Fibroblast of skin of right biceps (primary cell): ENCODE measurements around the gene SNX8.

Experiments
- DNase-seq: peaks from one replicate; pipeline ENCODE4 v3.0.0-alpha.2; 2013

Gene SNX8

DNA sequence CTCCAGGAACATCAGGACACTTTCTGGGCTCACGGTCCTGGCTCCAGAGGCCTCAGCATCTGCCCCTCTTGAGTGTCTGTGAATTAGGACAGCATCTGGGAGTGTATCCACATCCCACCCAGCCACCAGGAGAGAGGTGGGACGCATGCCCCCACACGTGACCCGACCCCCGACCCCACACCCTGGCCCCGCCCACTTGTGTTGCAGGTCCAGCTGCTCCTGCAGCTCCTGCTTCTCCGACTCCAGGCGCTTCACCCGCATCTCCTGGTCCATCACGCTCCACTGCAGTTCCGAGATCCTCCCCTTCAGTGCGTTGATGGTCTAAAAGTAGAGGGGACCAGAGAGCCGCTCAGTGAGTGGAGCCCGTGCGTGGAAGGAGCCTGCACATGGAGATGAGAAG lies 95.1 kb downstream of the SNX8 start:
- no peak for DNase-seq

DNA sequence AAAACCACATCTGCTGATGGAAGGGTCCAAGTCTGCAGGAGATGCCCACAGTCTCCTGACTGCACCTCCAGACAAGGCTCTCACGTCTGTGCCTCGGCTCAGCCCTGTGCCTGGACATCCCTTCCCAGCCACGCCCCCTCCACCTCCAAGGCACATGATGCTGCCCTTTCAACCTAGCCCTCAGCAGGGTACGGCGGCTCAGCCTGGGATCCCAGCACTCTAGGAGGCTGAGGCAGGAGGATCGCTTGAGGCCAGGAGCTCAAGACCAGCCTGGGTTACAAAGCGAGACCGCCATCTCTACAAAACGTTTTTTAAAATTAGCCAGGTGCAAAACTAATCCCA lies 95.8 kb downstream of the SNX8 start:
- no peak for DNase-seq

DNA sequence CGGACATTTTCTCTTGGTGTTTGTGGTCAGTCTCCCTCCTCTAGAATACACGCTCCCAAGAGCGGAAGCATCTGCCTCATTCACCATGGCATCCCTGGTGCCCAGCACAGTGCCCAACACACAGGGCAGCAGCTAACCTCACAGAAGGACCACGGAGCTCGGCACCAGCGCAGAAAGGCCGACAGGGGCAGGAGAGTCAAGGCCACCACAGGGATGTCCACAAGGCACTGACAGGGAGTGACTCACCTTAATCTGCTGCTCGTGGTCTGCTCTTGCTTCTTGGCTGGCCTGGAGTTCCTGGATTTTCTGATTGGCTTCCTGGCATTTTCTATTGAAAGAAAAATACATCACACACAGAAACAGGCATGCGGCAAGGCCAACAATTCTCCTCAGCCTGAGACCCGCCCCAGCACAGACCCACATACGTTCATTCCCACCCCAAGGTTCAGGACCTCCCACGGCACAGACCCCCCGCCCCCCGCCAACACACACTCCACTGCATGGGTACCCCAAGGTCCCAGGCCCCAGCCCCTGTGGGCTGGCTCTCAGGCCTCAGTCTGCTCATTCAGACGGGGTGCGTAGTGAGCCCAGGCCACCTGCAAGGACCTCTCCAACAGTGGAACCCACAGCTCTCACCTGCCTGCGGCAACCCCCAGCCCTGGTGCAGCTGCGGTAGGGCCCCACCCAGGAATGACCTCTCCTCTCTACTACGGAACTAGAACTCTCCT lies 96.4 kb downstream of the SNX8 start:
- DNase-seq = no peak

DNA sequence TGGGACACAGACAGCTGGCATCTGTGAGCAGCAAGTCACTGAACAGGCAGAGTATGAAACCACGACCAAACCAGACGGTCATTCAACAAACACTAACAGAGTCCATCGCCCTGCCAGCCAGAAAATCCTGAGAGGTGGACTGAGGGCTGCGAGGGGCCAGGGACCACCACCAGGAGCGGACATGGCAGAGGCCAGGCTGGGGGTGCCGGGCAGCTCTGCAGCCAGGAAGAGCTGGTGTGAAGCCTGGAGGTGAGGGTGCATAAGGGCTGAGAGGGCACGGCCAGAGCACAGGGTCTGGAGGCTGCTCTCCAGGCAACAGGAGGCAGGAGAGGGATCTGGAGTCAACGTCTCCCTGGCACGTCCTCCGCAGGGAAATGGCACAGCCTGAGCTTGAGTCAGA lies 97.0 kb downstream of the SNX8 start:
- DNase-seq = no peak

DNA sequence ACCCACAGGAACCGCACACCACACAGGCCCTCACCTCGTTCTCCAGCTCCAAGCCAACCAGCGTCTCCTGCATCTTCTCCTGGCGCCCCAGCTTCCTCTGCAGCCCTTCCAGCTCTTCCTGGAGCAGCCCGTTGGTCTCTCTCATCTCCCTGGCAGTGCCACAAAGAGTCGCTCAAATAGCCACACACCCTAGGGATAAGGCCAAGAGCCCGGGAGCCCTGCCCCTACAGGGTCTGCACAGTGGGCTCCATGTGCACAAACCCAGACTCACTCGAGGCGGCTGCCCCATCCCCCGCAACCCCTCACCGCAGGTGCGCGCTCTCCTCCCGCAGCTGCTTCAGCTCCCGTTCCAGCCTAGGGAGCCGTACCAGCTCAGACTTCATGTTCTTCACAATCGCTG lies 98.4 kb downstream of the SNX8 start:
- no peak for DNase-seq

DNA sequence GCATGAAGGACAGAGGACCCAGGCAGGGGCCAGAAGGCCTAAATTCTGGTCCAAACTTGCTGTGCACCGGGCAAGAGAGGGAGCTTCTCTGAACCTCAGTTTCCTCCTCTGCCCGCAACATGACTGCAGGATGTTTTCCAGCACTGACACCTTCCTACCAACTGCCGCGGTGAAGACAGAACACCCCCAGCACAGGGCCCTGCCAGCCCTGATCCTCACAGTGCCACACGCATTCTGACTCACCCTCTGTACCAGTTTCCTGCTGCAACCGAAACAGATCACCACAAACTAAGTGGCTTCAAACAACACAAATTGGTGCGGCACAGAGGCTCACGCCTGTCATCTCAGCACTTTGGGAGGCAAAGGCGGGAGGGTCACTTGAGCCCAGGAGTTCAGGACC lies 99.6 kb downstream of the SNX8 start:
- no peak for DNase-seq

DNA sequence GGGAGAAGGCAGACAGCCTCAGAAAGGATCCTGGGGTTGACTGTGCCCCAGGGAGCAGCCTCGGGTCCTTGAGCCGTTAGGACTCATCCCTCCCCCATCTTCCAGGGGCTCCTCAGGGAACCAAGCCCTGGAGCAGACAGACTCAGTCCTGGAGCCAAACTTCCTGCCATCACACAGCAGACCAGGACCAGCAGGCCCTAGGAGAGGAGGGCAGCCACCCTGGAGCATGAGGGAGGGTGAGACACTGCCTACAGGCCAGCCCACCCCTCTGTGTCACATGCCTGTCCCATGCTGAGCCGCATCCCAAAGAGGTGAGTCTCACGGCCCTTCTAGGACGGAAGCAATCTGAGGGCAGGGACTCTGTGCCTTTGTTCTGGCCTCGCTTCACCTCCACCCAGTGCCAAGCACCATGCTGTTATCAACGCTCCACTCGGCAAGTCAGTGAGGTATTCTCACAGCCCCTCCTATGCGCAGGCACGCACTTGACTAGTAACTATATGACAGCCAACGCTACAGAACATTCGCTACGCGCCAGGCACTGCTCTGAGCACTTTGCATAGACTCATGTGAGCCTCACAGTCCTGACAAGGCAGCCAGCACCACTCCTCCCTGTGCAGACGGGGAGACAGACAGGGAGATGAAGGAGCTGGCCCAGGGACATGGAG lies 100.6 kb downstream of the SNX8 start:
- no peak for DNase-seq

DNA sequence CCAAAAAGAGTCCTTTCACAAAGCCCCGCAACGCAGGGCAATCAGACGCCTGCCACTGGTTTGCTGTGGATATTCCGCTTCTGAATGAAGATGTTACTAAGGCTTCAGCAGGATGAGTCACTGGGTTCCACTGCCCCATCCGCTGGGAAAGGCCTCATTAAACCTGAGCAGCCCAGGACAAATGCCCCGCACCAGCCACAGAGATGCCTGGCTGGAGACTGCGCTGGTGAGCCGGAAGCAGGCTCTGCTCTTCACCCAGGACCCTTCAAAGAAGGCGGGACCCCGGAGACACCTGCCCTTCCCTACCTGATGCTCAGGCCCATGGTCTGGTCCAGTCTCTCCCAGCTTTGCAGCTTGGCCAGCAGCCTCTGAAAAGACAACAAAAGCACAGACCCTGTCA lies 101.3 kb downstream of the SNX8 start:
- no peak for DNase-seq

DNA sequence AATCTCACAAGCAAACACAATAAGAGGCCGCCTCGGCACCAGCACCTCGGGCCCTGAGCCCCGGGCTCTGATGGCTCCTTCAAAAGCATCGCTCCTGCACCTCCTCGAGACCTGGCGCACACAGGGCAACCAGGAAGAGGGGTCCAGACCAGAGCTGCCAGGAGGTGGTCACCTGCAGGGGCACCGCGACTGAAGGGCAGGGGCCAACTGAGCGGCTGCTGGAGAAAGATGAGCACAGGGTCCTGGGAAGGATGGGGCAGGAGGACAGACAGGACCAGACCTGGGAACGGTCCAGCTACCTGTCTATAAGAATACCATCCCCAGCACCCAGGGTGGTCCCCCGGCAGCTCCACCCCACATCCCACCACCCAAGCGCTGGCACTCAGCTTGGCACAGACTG lies 102.3 kb downstream of the SNX8 start:
- no peak for DNase-seq

DNA sequence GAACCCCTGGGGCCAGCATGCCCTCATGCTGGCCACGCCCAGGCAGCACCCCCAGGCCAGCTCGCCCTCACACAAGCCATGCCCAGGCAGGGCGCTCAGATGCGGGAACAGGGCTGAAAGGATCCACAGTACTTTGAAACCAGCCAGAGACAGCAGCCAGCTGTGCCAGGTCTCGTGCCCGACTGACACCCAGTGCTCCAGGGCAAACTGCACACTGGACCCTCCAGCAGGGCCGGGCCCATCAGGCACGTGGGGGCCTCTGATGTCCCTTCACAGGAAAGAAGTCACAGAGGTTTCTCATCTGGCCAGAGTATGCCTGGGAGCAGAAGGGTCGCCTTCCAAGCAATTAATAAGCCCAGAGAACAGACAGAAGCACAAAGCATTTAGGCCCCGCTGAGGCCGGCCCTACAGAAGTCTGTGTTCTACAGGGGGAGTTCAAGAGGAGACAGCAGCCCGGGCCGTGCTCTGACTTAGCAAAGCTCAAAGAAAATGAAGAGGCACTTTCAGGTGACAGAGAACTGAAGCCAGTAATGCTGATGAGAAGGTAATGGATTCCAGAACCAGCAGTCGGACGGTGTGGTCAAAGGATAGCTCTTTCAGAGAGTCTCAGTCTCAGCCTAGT lies 102.9 kb downstream of the SNX8 start:
- no peak for DNase-seq

DNA sequence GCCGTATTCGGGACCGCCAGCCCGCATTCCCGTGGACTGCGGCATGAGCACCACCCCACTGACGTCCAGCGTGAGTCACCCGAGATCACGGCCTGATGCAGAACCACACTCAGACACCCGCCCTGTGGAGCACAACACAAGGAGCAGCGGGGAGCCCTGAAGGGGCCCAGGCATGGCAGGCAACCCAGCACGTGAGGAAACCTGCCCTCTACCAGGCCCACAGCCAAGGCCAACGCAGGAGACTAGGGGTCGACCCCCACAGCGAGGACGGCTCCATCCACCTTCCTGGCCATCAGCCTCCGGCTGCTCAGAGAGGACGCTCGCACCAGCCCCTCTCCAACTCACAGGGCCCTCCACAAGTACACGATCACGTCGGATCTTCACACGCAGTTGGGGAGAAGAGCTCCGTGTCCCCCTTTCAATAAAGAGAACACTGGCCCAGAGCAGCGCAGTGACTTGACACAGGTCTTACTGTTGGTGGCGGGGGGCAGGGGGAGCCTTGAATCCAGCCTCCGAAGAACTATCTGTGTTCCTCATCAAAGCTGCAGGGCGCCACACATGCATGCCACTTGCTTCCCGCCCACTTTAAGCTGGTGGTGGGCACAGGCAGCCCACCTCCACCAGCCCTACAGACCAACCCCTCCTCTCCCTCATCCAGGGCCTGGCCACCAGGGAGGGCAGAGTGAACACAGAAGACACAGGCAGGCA lies 103.5 kb downstream of the SNX8 start:
- DNase-seq = no peak

DNA sequence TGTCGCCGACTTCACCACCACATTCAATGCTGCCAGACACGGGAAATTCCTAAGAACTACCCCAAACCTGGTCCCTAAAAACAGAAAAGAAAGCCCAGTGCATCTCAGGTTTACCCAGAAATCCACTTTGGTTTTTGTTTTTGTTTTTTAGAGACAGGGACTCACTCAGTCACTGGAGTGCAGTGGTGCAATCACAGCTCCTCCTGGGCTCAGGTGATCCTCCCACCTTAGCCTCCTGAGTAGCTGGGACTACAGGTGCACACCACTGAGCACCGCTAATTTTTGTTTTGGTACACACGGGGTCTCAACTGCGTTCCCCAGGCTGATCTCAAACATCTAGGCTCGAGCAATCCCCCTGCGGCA lies 104.3 kb downstream of the SNX8 start:
- no peak for DNase-seq

DNA sequence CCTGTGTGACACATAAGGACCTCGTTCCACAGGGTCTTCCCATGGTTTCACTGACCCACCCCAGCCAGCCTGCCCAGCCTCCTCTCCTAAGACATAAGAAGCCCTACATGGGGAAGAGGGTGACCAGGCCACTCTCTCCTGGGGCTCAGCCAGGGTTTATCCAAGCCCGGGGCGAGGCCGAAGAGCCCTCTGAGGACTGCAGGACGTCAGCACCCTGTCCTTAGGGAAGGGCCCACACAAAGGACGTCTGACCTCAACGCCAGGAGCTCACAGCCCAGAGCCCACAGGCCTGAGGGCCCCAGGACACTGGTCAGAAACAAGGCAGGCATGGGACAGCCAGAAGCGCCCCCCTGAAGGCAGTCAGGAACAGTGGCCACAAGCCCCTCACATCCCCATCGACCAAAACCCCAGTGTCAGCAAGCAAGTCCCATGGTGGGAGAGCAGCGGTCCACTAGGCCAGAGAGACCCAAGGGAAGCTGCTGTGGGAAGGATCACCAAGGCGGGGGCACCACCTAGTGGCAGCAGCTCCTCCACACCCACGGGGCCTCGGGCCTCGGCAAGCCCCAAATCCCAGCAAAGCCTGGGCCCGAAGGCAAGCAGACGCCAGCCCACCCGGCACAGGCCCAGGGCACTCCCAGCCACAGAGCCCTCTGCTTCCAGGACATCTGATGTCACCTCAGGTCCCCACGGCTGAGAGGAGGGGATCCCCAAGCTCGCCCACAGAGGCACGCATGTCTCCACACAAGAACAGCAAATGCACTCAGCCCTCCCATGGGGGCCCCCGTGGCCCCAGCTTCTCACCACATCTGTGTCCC lies 104.9 kb downstream of the SNX8 start:
- DNase-seq = peak; percentile 67

DNA sequence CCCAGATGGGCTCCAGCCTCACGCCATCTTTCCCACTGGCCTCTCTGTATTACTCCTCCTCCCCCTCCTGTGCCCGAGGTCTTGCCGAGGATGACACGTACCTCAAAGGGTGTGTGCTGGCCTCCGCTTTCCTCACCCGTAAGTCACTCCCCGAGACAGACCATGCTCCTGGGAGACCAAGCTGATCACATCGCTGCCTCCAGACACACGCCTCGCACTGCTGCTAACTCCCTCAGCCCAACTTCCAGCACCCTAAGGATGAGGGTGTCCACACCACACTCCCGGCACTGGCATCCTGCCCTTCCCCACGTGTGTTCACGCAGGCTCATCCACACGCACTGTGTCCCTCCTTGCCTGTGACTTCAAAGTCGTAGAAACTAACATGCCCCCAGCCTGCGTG lies 105.5 kb downstream of the SNX8 start:
- DNase-seq = no peak

DNA sequence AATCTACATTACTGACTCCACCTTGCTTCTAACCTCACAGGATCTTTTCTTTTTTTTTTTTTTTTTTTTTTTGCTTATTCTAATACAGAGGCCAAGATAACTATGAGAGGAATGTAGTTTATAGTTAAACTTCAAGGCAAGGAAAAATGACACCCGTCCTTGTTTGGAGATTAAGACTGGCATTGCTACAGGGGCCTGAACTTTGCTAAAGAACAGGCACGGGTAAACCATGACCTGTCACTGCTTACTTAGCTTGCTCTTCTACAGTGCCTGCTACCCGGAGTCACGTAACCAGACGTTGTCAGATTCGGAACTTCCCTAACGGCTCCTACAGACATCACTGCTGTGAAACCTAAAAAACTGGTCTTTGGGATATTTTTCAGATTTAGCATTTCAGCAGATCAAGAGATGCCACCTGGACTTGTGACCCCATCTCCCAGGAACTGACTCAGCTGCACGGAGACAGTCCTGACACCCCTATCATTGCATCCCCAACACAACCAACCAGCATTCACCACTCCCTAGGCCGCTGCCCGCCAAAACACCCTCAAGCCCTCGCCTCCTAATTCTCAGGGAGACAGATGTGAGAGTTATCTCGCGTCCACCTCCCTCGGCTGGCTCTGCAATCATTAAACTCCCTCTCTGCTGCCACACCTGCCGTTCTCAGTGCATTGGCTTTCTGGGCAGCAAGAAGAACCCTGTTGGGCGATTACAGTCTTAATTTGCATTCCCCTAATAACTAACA lies 109.0 kb downstream of the SNX8 start:
- peak; percentile 16 for DNase-seq

DNA sequence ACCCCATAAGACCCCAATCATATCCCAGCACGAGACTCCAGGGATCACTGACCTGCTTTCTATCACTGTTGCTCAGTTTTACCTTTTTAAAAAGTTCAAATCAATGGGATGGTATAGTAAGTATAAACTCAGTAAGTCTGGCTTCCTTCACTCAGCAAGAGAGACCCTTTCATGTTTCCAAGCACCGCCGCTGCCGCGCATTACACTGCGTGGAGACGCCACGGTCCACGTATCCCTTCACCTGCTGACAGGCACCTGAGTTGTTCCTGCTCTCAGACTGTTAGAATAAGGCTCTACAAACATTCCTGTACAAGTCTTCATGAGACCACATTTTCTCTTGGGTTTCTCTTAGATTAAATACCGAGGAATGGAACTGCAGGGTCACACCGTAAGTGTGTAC lies 109.8 kb downstream of the SNX8 start:
- no peak for DNase-seq

DNA sequence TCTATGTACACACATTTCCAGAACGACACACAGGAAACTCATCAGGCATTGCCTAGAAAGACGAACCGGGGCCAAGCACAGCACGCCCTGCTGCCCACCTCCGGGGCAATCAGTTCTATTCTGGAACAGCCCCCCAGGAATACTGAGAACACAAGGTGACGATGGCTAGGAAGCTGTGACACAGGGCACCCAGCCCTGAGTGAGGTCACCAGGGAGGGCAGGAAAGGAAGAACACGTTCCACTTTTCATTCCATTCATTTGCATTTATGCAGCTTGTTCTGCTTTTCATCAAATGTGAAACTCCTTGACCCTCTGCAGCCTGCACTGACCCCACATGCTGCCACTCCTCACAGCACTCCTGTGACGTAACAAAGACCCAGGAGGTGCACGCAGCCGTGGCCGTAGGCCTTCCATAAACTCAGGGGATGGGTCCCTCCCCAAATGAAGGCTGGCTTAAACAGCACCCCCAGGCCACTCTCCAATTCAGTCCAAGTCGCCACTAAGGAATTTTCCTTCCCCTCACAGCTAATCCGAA lies 110.4 kb downstream of the SNX8 start:
- no peak for DNase-seq

DNA sequence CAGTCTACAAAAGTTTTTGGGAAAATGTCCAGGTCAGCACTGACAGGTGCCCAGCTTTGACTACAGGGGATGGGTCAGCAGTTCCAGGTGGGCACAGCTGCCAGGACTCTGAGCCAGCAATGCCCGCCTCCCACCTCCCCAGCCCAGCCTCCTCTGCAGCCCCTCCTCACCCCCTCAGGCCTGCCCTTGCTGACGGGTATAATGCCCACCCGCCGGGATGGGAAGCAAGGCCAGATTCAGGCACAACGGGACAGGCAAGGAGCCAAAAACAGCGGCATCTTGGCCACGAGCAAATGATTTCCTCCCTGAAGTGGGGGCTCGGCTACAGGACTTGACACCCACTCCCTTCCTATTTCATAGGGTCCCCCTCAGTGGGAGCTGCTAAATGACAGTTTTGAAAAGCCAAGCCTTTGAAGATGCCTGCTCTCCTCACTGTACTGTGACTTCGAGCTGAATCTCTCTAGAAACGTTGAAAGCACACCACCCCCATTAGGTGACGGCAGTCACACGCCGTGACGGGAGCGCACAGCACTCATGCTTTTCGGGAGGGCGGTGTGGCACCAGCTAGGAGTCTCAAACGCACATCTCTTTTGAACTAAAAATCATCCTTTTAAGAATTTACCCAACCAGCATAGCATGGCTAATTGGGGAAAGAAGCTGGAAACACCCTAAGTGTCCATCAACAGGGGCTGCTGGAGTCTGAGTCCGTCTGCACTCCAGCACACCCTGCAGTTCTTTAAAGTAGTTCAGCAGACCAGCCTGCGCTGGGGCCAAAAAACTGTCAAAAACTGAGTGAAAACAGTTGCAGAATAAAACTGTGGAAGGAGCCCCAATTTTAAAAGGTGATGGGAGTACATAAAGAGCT lies 111.1 kb downstream of the SNX8 start:
- no peak for DNase-seq

DNA sequence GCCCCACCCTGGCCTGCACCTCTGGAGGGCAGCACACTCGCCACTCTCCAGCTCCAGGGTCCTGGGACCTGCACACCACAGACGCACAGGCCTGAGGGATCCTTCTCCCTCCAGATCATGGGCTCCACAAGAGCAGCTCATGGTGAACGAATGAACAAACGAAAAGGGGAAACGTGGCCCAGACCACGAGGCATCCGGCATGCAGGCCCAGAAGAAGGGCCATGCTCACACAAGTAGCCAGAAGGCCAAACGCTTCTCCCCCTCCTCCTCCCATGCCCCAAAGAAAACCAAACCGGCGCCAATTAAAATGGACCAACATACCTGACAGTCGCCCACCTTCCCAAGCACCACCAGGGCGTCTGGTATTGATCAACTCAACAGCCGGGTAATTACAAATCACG lies 111.9 kb downstream of the SNX8 start:
- DNase-seq = no peak
